Measurements from ENCODE around the gene NECTIN4.
A peak's percentile ranks its signal among the peaks of the same experiment; 100 is the strongest.
"Not testable (repeated sequence)": the region's sequence is repeated elsewhere in the genome, so short reads cannot be mapped to it uniquely, and the experiment has no call there.

NECTIN4 gene

GRCh38 chr1:161072751-161073449 is 16.5 kb downstream of the NECTIN4 start:
- Histone ChIP-seq H3K27ac (ENCODE audit: low read depth in 2 of 2, low read length in 2 of 2) (no peak overlapping the region), H3K4me3 (ENCODE audit: low read length in 2 of 2) (no peak overlapping the region)

GRCh38 chr1:161071886-161072371 is 17.4 kb downstream of the NECTIN4 start:
- H3K27me3 ChIP-seq (ENCODE audit: control insufficient read depth in 2 of 2, insufficient read depth in 2 of 2, low read length in 2 of 2), result no peaks in the 10 kb centered on the region
- H3K36me3 ChIP-seq (ENCODE audit: control insufficient read depth in 2 of 2, insufficient read depth in 2 of 2, low read length in 2 of 2), result peaks cover 0 to 3% of the 10 kb centered on the region in 2 donors
- H3K4me1 ChIP-seq (ENCODE audit: control insufficient read depth in 2 of 2, insufficient read depth in 2 of 2, low read length in 2 of 2), result peaks cover 2 to 6% of the 10 kb centered on the region in 2 donors
- H3K9ac ChIP-seq (ENCODE audit: low read depth in 1 of 2, low read length in 2 of 2), result no peak overlapping the region
- H3K9me3 ChIP-seq (ENCODE audit: control insufficient read depth in 2 of 2, low read length in 2 of 2), result no peaks in the 10 kb centered on the region
- no peak overlapping the region for H3K27ac ChIP-seq (ENCODE audit: low read depth in 2 of 2, low read length in 2 of 2)
- no peak overlapping the region for H3K4me3 ChIP-seq (ENCODE audit: low read length in 2 of 2)

More at GRCh38 chr1:161072751-161073449, 16.5 kb downstream of the NECTIN4 start:
- Histone ChIP-seq H3K27me3 (ENCODE audit: control insufficient read depth in 2 of 2, insufficient read depth in 2 of 2, low read length in 2 of 2) (no peaks in the 10 kb centered on the region), H3K9ac (ENCODE audit: low read depth in 1 of 2, low read length in 2 of 2) (no peak overlapping the region), H3K9me3 (ENCODE audit: control insufficient read depth in 2 of 2, low read length in 2 of 2) (no peaks in the 10 kb centered on the region), H3K36me3 (ENCODE audit: control insufficient read depth in 2 of 2, insufficient read depth in 2 of 2, low read length in 2 of 2) (peaks cover 0 to 3% of the 10 kb centered on the region in 2 donors), H3K4me1 (ENCODE audit: control insufficient read depth in 2 of 2, insufficient read depth in 2 of 2, low read length in 2 of 2) (peaks cover 2 to 6% of the 10 kb centered on the region in 2 donors)

- H3K9me3 ChIP-seq (ENCODE audit: control insufficient read depth in 2 of 2, low read length in 2 of 2), result no peaks in the 10 kb centered on the region
- H3K4me1 ChIP-seq (ENCODE audit: control insufficient read depth in 2 of 2, insufficient read depth in 2 of 2, low read length in 2 of 2), result peaks cover 6 to 8% of the 10 kb centered on the region in 2 donors
- H3K27ac ChIP-seq (ENCODE audit: low read depth in 2 of 2, low read length in 2 of 2), result no peak overlapping the region
- H3K4me3 ChIP-seq (ENCODE audit: low read length in 2 of 2), result no peak overlapping the region
- H3K9ac ChIP-seq (ENCODE audit: low read depth in 1 of 2, low read length in 2 of 2), result no peak overlapping the region
- H3K36me3 ChIP-seq (ENCODE audit: control insufficient read depth in 2 of 2, insufficient read depth in 2 of 2, low read length in 2 of 2), result peaks cover 0 to 3% of the 10 kb centered on the region in 2 donors
- H3K27me3 ChIP-seq (ENCODE audit: control insufficient read depth in 2 of 2, insufficient read depth in 2 of 2, low read length in 2 of 2), result no peaks in the 10 kb centered on the region
Measured at GRCh38 chr1:161070761-161071160, 18.6 kb downstream of the NECTIN4 start.

- peak within 1 kb of the TSS; percentile 59 to 75 for H3K4me3 ChIP-seq (ENCODE audit: low read length in 2 of 2)
- H3K36me3 ChIP-seq (ENCODE audit: control insufficient read depth in 2 of 2, insufficient read depth in 2 of 2, low read length in 2 of 2), result peaks cover 0 to under 1% of the 10 kb centered on the region in 2 donors
- H3K4me1 ChIP-seq (ENCODE audit: control insufficient read depth in 2 of 2, insufficient read depth in 2 of 2, low read length in 2 of 2), result peaks cover 6 to 8% of the 10 kb centered on the region in 2 donors
- H3K9ac ChIP-seq (ENCODE audit: low read depth in 1 of 2, low read length in 2 of 2), result peak within 1 kb of the TSS; percentile 33 to 68
- no peaks in the 10 kb centered on the region for H3K27me3 ChIP-seq (ENCODE audit: control insufficient read depth in 2 of 2, insufficient read depth in 2 of 2, low read length in 2 of 2)
- peak within 1 kb of the TSS; percentile 64 to 90 for H3K27ac ChIP-seq (ENCODE audit: low read depth in 2 of 2, low read length in 2 of 2)
- H3K9me3 ChIP-seq (ENCODE audit: control insufficient read depth in 2 of 2, low read length in 2 of 2), result no peaks in the 10 kb centered on the region
Measured at GRCh38 chr1:161069731-161070270, 19.6 kb downstream of the NECTIN4 start, which contains the start of gene ARHGAP30. TSS of gene ARHGAP30 (minus strand) at chr1:161069891. CDS start at chr1:161069624, 267 bp downstream.

- Histone ChIP-seq H3K27me3 (ENCODE audit: control insufficient read depth in 2 of 2, insufficient read depth in 2 of 2, low read length in 2 of 2) (no peaks in the 10 kb centered on the region), H3K9ac (ENCODE audit: low read depth in 1 of 2, low read length in 2 of 2) (peak overlapping the region; percentile 33 to 68), H3K27ac (ENCODE audit: low read depth in 2 of 2, low read length in 2 of 2) (peak overlapping the region; percentile 64 to 90), H3K4me1 (ENCODE audit: control insufficient read depth in 2 of 2, insufficient read depth in 2 of 2, low read length in 2 of 2) (peaks cover 6 to 8% of the 10 kb centered on the region in 2 donors), H3K4me3 (ENCODE audit: low read length in 2 of 2) (peak overlapping the region; percentile 59 to 75), H3K9me3 (ENCODE audit: control insufficient read depth in 2 of 2, low read length in 2 of 2) (no peaks in the 10 kb centered on the region), H3K36me3 (ENCODE audit: control insufficient read depth in 2 of 2, insufficient read depth in 2 of 2, low read length in 2 of 2) (no peaks in the 10 kb centered on the region)
Measured at GRCh38 chr1:161069241-161069640, 20.1 kb downstream of the NECTIN4 start.

- H3K4me3 ChIP-seq (ENCODE audit: low read length in 2 of 2), result peak overlapping the region; percentile 59 to 75
Measured at GRCh38 chr1:161068306-161069234, 20.8 kb downstream of the NECTIN4 start.

GRCh38 chr1:161066694-161067093 is 22.7 kb downstream of the NECTIN4 start:
- Histone ChIP-seq H3K36me3 (ENCODE audit: control insufficient read depth in 2 of 2, insufficient read depth in 2 of 2, low read length in 2 of 2) (no peaks in the 10 kb centered on the region), H3K9me3 (ENCODE audit: control insufficient read depth in 2 of 2, low read length in 2 of 2) (no peaks in the 10 kb centered on the region), H3K27me3 (ENCODE audit: control insufficient read depth in 2 of 2, insufficient read depth in 2 of 2, low read length in 2 of 2) (no peaks in the 10 kb centered on the region), H3K9ac (ENCODE audit: low read depth in 1 of 2, low read length in 2 of 2) (no peak overlapping the region), H3K27ac (ENCODE audit: low read depth in 2 of 2, low read length in 2 of 2) (peak overlapping the region in 1 of 2 donors; percentile 11), H3K4me3 (ENCODE audit: low read length in 2 of 2) (peak overlapping the region in 1 of 2 donors; percentile 4), H3K4me1 (ENCODE audit: control insufficient read depth in 2 of 2, insufficient read depth in 2 of 2, low read length in 2 of 2) (peaks cover 6 to 8% of the 10 kb centered on the region in 2 donors)

More at GRCh38 chr1:161068306-161069234, 20.8 kb downstream of the NECTIN4 start:
- H3K9ac ChIP-seq (ENCODE audit: low read depth in 1 of 2, low read length in 2 of 2), result peak overlapping the region; percentile 33 to 68
- no peaks in the 10 kb centered on the region for H3K36me3 ChIP-seq (ENCODE audit: control insufficient read depth in 2 of 2, insufficient read depth in 2 of 2, low read length in 2 of 2)
- peaks cover 6 to 8% of the 10 kb centered on the region in 2 donors for H3K4me1 ChIP-seq (ENCODE audit: control insufficient read depth in 2 of 2, insufficient read depth in 2 of 2, low read length in 2 of 2)
- no peaks in the 10 kb centered on the region for H3K27me3 ChIP-seq (ENCODE audit: control insufficient read depth in 2 of 2, insufficient read depth in 2 of 2, low read length in 2 of 2)
- H3K9me3 ChIP-seq (ENCODE audit: control insufficient read depth in 2 of 2, low read length in 2 of 2), result no peaks in the 10 kb centered on the region
- H3K27ac ChIP-seq (ENCODE audit: low read depth in 2 of 2, low read length in 2 of 2), result peak overlapping the region; percentile 64 to 90

GRCh38 chr1:161065681-161066080 is 23.7 kb downstream of the NECTIN4 start:
- not testable (repeated sequence) for H3K4me1 ChIP-seq (ENCODE audit: control insufficient read depth in 2 of 2, insufficient read depth in 2 of 2, low read length in 2 of 2); H3K27me3 ChIP-seq (ENCODE audit: control insufficient read depth in 2 of 2, insufficient read depth in 2 of 2, low read length in 2 of 2); H3K4me3 ChIP-seq (ENCODE audit: low read length in 2 of 2); H3K9ac ChIP-seq (ENCODE audit: low read depth in 1 of 2, low read length in 2 of 2); H3K27ac ChIP-seq (ENCODE audit: low read depth in 2 of 2, low read length in 2 of 2); H3K9me3 ChIP-seq (ENCODE audit: control insufficient read depth in 2 of 2, low read length in 2 of 2); H3K36me3 ChIP-seq (ENCODE audit: control insufficient read depth in 2 of 2, insufficient read depth in 2 of 2, low read length in 2 of 2)

GRCh38 chr1:161063936-161064335 is 25.4 kb downstream of the NECTIN4 start:
- not testable (repeated sequence) for H3K27me3 ChIP-seq (ENCODE audit: control insufficient read depth in 2 of 2, insufficient read depth in 2 of 2, low read length in 2 of 2); H3K9ac ChIP-seq (ENCODE audit: low read depth in 1 of 2, low read length in 2 of 2); H3K4me3 ChIP-seq (ENCODE audit: low read length in 2 of 2); H3K4me1 ChIP-seq (ENCODE audit: control insufficient read depth in 2 of 2, insufficient read depth in 2 of 2, low read length in 2 of 2); H3K27ac ChIP-seq (ENCODE audit: low read depth in 2 of 2, low read length in 2 of 2); H3K9me3 ChIP-seq (ENCODE audit: control insufficient read depth in 2 of 2, low read length in 2 of 2); H3K36me3 ChIP-seq (ENCODE audit: control insufficient read depth in 2 of 2, insufficient read depth in 2 of 2, low read length in 2 of 2)
